Activated B cell treated with CpG ODN at 0.5 μM for 24 hours (primary cell): ENCODE measurements around the gene ABHD17A. TPM values are rescaled to one million over a fixed set of nuclear protein-coding genes. Genes with fewer than 3 reads are reported as not detected.

ENCODE experiments used
- ATAC-seq: fragments of 200-7000 bp; cut with Tn5 transposase; one replicate; pipeline ENCODE4 v1.10.0; 2021; ENCODE audit warnings: low read depth, mild to moderate bottlenecking, moderate library complexity
- CTCF ChIA-PET: fragments of 350-600 bp; sonication (Branson Sonifier 250); formaldehyde crosslinking; loops from one replicate; lab custom pipeline; 2021; ENCODE audit warnings: antibody characterized with exemption; lab: Charles Lee
- POLR2A ChIA-PET: fragments of 350-600 bp; sonication (Branson Sonifier 250); formaldehyde crosslinking; loops from one replicate; lab custom pipeline; 2021; ENCODE audit warnings: antibody characterized with exemption; lab: Charles Lee
- DNase-seq: peaks from one replicate; pipeline ENCODE4 v3.0.0; 2022
- H3K27ac Mint-ChIP-seq: one replicate; pipeline ENCODE4 v1.8.0; 2020; ENCODE audit warnings: mixed read lengths
- H3K27me3 Mint-ChIP-seq: one replicate; pipeline ENCODE4 v1.8.0; 2021; ENCODE audit warnings: mixed read lengths
- H3K36me3 Mint-ChIP-seq: one replicate; pipeline ENCODE4 v1.8.0; 2021; ENCODE audit warnings: low read depth, mixed read lengths
- H3K4me1 Mint-ChIP-seq: one replicate; pipeline ENCODE4 v1.8.0; 2021; ENCODE audit warnings: mixed read lengths
- H3K4me3 Mint-ChIP-seq: one replicate; pipeline ENCODE4 v1.8.0; 2020; ENCODE audit warnings: mild to moderate bottlenecking, mixed read lengths
- H3K9me3 Mint-ChIP-seq: one replicate; pipeline ENCODE4 v1.8.0; 2020; ENCODE audit warnings: mixed read lengths
- intact Hi-C: fragments of 100-400 bp; cut with micrococcal nuclease; formaldehyde crosslinking; loops from one replicate; pipeline ENCODE4 v1.15.1; 2024
- total RNA-seq: library from RNA; stranded (reverse); gene quantifications from 2 replicates; pipeline ENCODE4 v1.2.3, GENCODE V29; 2022
- TF ChIP-seq, protein P1 (sequence below): fragments of 200-600 bp; IDR thresholded peaks from one replicate; pipeline ENCODE4 v1.8.0; 2022; ENCODE audit warnings: antibody characterized with exemption, mild to moderate bottlenecking

The ABHD17A gene
- total RNA-seq, 1 donor from 2014 or later, result 64.3 TPM

DNA sequence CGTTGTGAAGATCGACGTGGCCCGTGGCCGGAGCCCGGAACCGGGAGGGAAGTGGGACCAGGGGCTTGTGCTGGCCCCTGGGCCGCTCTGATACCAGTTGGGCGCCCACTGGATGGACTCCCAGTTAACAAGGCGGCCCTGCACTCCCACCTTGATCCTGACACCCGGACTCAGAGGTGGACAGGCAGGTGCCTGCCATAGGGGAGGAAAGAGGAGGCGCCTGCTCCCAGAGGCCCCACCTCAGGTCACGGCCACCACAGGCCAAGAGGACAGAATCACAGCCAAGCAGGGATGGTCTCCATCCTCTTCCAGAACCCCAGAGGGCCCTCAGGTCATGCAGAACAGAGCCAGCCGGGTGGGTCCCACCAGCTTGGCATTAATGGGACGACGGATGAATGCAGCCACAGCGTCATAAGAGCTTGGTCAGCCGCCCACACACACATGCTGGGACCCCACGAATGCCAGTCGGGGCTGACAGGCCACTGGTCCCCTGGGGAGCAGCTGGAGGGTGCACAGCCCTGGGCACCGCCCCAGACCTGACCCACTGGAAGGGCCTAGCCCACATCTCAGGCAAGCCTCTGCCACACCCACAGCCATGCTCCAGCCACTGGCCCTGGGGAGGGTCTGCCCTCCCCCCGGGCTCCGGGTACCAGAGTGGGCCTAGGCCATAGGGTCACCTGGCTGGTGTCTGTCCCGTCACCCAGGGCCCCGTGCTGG, 12.3 kb downstream of the ABHD17A start:
- ChIA-PET POLR2A (no interaction called here), CTCF (no interaction called here)
- H3K27me3 Mint-ChIP-seq, result no peaks in the 10 kb centered on the region
- H3K4me3 Mint-ChIP-seq, result no peak overlapping the region
- no peak for ATAC-seq
- DNase-seq, result no peak
- H3K9me3 Mint-ChIP-seq, result no peaks in the 10 kb centered on the region
- intact Hi-C loops, result no loop called here
- H3K36me3 Mint-ChIP-seq, result peaks cover 24% of the 10 kb centered on the region
- peaks cover 36% of the 10 kb centered on the region for H3K4me1 Mint-ChIP-seq
- H3K27ac Mint-ChIP-seq, result no peak overlapping the region
- TF ChIP-seq, protein P1, sequence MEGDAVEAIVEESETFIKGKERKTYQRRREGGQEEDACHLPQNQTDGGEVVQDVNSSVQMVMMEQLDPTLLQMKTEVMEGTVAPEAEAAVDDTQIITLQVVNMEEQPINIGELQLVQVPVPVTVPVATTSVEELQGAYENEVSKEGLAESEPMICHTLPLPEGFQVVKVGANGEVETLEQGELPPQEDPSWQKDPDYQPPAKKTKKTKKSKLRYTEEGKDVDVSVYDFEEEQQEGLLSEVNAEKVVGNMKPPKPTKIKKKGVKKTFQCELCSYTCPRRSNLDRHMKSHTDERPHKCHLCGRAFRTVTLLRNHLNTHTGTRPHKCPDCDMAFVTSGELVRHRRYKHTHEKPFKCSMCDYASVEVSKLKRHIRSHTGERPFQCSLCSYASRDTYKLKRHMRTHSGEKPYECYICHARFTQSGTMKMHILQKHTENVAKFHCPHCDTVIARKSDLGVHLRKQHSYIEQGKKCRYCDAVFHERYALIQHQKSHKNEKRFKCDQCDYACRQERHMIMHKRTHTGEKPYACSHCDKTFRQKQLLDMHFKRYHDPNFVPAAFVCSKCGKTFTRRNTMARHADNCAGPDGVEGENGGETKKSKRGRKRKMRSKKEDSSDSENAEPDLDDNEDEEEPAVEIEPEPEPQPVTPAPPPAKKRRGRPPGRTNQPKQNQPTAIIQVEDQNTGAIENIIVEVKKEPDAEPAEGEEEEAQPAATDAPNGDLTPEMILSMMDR, result no peak

DNA sequence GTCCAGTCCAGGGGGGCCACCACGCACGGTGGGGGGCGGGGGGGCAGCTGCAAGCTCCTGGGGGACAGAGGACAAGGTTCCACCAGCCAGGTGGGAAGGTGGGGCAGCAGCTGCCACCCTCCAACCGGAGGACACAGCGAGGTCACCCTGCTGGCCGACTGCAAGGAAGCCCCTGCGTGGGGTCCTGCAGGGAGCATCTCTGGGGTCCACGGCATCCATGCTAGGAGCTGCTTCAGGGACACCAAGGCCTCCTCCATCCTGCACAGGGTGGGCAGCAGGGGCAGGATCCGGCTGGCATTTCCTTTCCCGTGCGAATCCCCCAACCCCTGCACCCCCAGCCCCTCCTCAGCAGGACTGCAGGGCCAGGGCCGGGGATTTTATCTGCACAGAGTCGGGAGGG, 13.7 kb downstream of the ABHD17A start:
- H3K36me3 Mint-ChIP-seq, result peaks cover 27% of the 10 kb centered on the region
- H3K9me3 Mint-ChIP-seq, result no peaks in the 10 kb centered on the region
- no peaks in the 10 kb centered on the region for H3K27me3 Mint-ChIP-seq
- intact Hi-C loops, result no loop called here
- H3K27ac Mint-ChIP-seq, result no peak overlapping the region
- ATAC-seq (no peak), DNase-seq (no peak)
- H3K4me1 Mint-ChIP-seq, result peaks cover 38% of the 10 kb centered on the region
- ChIA-PET CTCF (no interaction called here), POLR2A (interaction anchor here (0.6 to 0.7 kb wide), 3 partner anchors 15 to 214 kb away, joined by 3 to 5 read pairs (median 3); no protein-coding TSS in a partner anchor)
- no peak overlapping the region for H3K4me3 Mint-ChIP-seq
- TF ChIP-seq, protein P1, result no peak

DNA sequence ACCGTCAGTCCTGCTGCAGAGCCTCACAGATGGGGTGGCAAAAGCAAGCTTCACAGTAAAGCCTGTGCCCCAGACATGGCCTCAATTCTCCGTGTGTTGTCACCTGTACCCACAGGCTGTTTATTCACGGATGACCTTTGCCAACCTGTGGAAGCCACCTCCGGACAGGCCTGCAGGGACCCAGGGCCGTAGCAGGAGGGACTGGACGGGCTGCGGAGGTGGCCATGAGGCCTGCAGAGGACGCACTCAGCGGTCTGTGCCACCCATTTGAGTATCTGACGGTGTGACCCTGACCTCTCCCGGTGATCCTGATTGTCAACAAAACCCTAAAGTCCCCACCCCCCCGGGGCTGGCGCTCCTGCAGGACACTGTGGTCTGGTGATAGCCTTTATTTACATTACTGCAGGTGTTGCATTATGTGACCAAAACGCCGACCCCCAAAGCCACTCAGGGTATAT, 14.1 kb downstream of the ABHD17A start:
- intact Hi-C loops, result no loop called here
- CTCF ChIA-PET, result no interaction called here
- H3K4me3 Mint-ChIP-seq, result no peak overlapping the region

DNA sequence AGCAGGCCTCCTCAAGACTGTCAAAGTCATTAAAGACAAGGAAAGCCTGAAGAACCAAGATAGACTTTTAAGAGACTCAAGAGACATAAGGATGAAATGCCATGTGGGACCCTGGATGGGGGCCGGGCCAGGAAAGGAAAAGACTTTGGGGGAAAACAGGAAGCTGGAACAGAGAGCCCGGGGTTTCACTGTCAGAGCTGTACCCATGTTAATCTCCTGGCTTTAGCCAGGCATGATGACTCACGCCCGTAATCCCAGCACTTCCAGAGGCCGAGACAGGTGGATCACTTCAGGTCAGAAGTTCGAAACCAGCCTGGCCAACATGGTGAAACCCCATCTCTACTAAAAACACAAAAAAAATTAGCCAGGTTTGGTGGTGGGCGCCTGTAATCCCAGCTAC, 16.3 kb downstream of the ABHD17A start:
- Mint-ChIP-seq H3K27ac (no peak overlapping the region), H3K27me3 (no peaks in the 10 kb centered on the region), H3K36me3 (peaks cover 17% of the 10 kb centered on the region), H3K4me3 (no peak overlapping the region), H3K9me3 (no peaks in the 10 kb centered on the region), H3K4me1 (peaks cover 21% of the 10 kb centered on the region)
- CTCF ChIA-PET, result no interaction called here
- POLR2A ChIA-PET, result interaction anchor here (0.6 kb wide), 2 partner anchors 73 to 299 kb away, joined by 3 to 7 read pairs; no protein-coding TSS in a partner anchor
- intact Hi-C loops, result no loop called here
- TF ChIP-seq, protein P1, result no peak
- ATAC-seq (no peak), DNase-seq (no peak)

More for the DNA sequence above, 14.1 kb downstream of the ABHD17A start:
- DNase-seq (no peak), ATAC-seq (no peak)
- no peaks in the 10 kb centered on the region for H3K27me3 Mint-ChIP-seq
- TF ChIP-seq, protein P1, result no peak
- H3K36me3 Mint-ChIP-seq, result peaks cover 26% of the 10 kb centered on the region
- no peaks in the 10 kb centered on the region for H3K9me3 Mint-ChIP-seq
- H3K27ac Mint-ChIP-seq, result no peak overlapping the region
- POLR2A ChIA-PET, result no interaction called here
- peaks cover 33% of the 10 kb centered on the region for H3K4me1 Mint-ChIP-seq

DNA sequence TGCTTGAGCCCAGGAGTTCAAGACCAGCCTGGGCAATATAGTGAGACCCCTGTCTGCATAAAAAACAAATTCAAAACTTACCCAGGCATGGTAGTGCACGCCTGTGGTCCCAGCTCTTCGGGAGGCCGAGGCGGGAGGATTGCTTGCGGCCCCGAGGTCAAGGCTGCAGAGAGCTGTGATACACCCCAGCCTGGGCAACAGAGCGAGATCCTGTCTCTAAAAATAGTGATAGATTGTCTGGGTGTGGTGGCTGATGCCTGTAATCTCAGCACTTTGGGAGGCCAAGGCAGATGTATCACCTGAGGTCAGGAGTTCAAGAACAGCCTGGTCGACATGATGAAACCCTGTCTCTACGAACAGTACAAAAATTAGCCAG, 18.0 kb downstream of the ABHD17A start:
- ATAC-seq, result no peak
- H3K27ac Mint-ChIP-seq, result peak overlapping the region; percentile 7
- POLR2A ChIA-PET, result interaction anchor here (0.6 to 1.7 kb wide), 3 partner anchors 8 to 592 kb away, joined by 3 to 13 read pairs (median 12); partner anchors contain the start of gene FAM174C

More for the DNA sequence above, 18.0 kb downstream of the ABHD17A start:
- no peaks in the 10 kb centered on the region for H3K27me3 Mint-ChIP-seq
- no peak for DNase-seq
- TF ChIP-seq, protein P1, result no peak
- peaks cover 10% of the 10 kb centered on the region for H3K36me3 Mint-ChIP-seq
- no peaks in the 10 kb centered on the region for H3K9me3 Mint-ChIP-seq
- H3K4me1 Mint-ChIP-seq, result peaks cover 11% of the 10 kb centered on the region
- intact Hi-C loops, result no loop called here
- no peak overlapping the region for H3K4me3 Mint-ChIP-seq
- CTCF ChIA-PET, result interaction anchor here (1.5 to 1.6 kb wide), 2 partner anchors 18 to 57 kb away, joined by 3 to 5 read pairs; partner anchors contain the start of gene REXO1
